Measurements from ENCODE around the gene SKIL.

DNA sequence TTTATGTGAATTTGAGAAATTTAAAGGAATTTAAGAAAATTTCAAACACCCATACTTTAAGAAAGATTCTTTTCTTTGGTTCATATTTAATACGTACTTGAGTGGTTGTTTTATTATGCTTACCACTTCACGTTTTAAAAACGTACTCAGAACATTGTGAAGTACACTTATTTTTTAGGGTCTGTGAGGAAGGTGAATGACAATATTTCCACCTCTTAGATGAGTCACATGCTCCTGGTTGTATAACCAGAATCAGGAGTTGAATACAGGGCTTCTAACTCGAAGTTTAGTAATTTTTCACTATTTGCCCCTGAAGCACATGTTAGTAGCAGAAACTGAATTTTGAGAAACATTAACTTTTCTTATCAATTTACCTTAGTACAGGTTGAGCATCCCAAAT, 7.5 kb downstream of the SKIL start:
- TF ChIP-seq, protein P1, sequence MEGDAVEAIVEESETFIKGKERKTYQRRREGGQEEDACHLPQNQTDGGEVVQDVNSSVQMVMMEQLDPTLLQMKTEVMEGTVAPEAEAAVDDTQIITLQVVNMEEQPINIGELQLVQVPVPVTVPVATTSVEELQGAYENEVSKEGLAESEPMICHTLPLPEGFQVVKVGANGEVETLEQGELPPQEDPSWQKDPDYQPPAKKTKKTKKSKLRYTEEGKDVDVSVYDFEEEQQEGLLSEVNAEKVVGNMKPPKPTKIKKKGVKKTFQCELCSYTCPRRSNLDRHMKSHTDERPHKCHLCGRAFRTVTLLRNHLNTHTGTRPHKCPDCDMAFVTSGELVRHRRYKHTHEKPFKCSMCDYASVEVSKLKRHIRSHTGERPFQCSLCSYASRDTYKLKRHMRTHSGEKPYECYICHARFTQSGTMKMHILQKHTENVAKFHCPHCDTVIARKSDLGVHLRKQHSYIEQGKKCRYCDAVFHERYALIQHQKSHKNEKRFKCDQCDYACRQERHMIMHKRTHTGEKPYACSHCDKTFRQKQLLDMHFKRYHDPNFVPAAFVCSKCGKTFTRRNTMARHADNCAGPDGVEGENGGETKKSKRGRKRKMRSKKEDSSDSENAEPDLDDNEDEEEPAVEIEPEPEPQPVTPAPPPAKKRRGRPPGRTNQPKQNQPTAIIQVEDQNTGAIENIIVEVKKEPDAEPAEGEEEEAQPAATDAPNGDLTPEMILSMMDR (conservative IDR thresholded peaks at IDR 0.05; ENCODE audit: low read depth in 2 of 2) = no peak
- no peak for TF ChIP-seq EZH2phosphoT487 (IDR thresholded peaks at IDR 0.05; ENCODE audit: unreplicated experiment)
- TF ChIP-seq EZH2 (IDR thresholded peaks at IDR 0.05; ENCODE audit: low read depth, unreplicated experiment) = no peak
- no peak for TF ChIP-seq STAT1 (IDR thresholded peaks at IDR 0.05; ENCODE audit: unreplicated experiment)
- TF ChIP-seq JUNB (IDR thresholded peaks at IDR 0.05; ENCODE audit: unreplicated experiment) = no peak
- no peak for TF ChIP-seq POLR2AphosphoS5 (IDR thresholded peaks at IDR 0.05; ENCODE audit: low read depth)

Data from GM23338 (cell line).